ENCODE measurements around the gene ZSWIM1. TPM values are rescaled to one million over a fixed set of nuclear protein-coding genes. Genes with fewer than 3 reads are reported as not detected.
A peak's percentile ranks its signal among the peaks of the same experiment; 100 is the strongest.

Gene ZSWIM1
- total and polyA plus RNA-seq, 2 of the 13 experiments (the other 11 are each of a cell fraction or from before 2014, with no cell fraction given) = 9.5 to 11.7 TPM

- TF ChIP-seq ZNF180 (CRISPR knock-in tag; IDR thresholded peaks at IDR 0.05; ENCODE audit: borderline replicate concordance, low read depth) = no peak
- TF ChIP-seq NCOA2 (CRISPR knock-in tag; IDR thresholded peaks at IDR 0.05) = peak; percentile 66
- 0 out of 2 replicates have a peak, but pooled peaks have one; percentile 13 for TF ChIP-seq ZMAT3 (CRISPR knock-in tag; conservative IDR thresholded peaks at IDR 0.05)
- TF ChIP-seq MYC (CRISPR knock-in tag; IDR thresholded peaks at IDR 0.05; ENCODE audit: borderline replicate concordance) = peak; percentile 43; the same call in 1 of the 2 replicates
- peak; percentile 38; the same call in 1 of the 2 replicates for TF ChIP-seq TAF1 (CRISPR knock-in tag; IDR thresholded peaks at IDR 0.05)
- peak; percentile 72 for TF ChIP-seq KAT8 (CRISPR knock-in tag; IDR thresholded peaks at IDR 0.05)
- peak; percentile 73 for TF ChIP-seq PATZ1 (CRISPR knock-in tag; IDR thresholded peaks at IDR 0.05)
- TF ChIP-seq ZXDC (CRISPR knock-in tag; IDR thresholded peaks at IDR 0.05) = no peak
- peak; percentile 51; the same call in 1 of the 2 replicates for TF ChIP-seq FOXP4 (CRISPR knock-in tag; IDR thresholded peaks at IDR 0.05)
- TF ChIP-seq DMTF1 (CRISPR knock-in tag; IDR thresholded peaks at IDR 0.05) = no peak
- TF ChIP-seq HBP1 (CRISPR knock-in tag; IDR thresholded peaks at IDR 0.05; ENCODE audit: low read depth) = no peak; the same call in 1 of the 2 replicates
- TF ChIP-seq PHB2 (IDR thresholded peaks at IDR 0.05; ENCODE audit: partially characterized antibody) = no peak
- no peak for TF ChIP-seq JDP2 (CRISPR knock-in tag; IDR thresholded peaks at IDR 0.05; ENCODE audit: borderline replicate concordance)
- TF ChIP-seq ZNF850 (CRISPR knock-in tag; conservative IDR thresholded peaks at IDR 0.05) = no peak
- 0 out of 2 replicates have a peak, but pooled peaks have one; percentile 63 for TF ChIP-seq ZBTB20 (CRISPR knock-in tag; IDR thresholded peaks at IDR 0.05; ENCODE audit: borderline replicate concordance, low read depth)
- 0 out of 2 replicates have a peak, but pooled peaks have one; percentile 17 for TF ChIP-seq ZNF580 (CRISPR knock-in tag; IDR thresholded peaks at IDR 0.05; ENCODE audit: borderline replicate concordance, low read depth)
- 0 out of 2 replicates have a peak, but pooled peaks have one; percentile 47 for TF ChIP-seq ZFP90 (CRISPR knock-in tag; IDR thresholded peaks at IDR 0.05; ENCODE audit: borderline replicate concordance)
Measured at GRCh38 chr20:45909336-45909808, 28.3 kb downstream of the ZSWIM1 start (continued).
